H9 (cell line): Measurements from ENCODE around the gene CCDC12. TPM values are rescaled to one million over a fixed set of nuclear protein-coding genes. Genes with fewer than 3 reads are reported as not detected.

Experiments
- DNase-seq: peaks from one replicate; pipeline ENCODE4 v3.0.0-alpha.2; 2017
- H2AFZ ChIP-seq: one replicate; pipeline ENCODE4 v1.6.1; 2013; ENCODE audit warnings: mild to moderate bottlenecking, low read length, control low read depth, moderate library complexity
- H2AK5ac ChIP-seq: 2 replicates; pipeline ENCODE4 v1.6.1; 2013; ENCODE audit warnings: low read length, control low read depth, mixed read lengths; ENCODE audit not compliant: insufficient read length
- H2BK120ac ChIP-seq: one replicate; pipeline ENCODE4 v1.6.1; 2013; ENCODE audit warnings: low read depth, mild to moderate bottlenecking, low read length, control low read depth, inconsistent platforms; ENCODE audit not compliant: poor library complexity, severe bottlenecking
- H2BK12ac ChIP-seq: 2 replicates; pipeline ENCODE4 v1.6.1; 2013; ENCODE audit warnings: low read length, control low read depth, mixed read lengths, low read depth; ENCODE audit not compliant: insufficient read length
- H2BK15ac ChIP-seq: 2 replicates; pipeline ENCODE4 v1.6.1; 2013; ENCODE audit warnings: low read depth, low read length, control low read depth
- H2BK20ac ChIP-seq: one replicate; pipeline ENCODE4 v1.6.1; 2013; ENCODE audit warnings: low read depth, mild to moderate bottlenecking, low read length, control low read depth, inconsistent platforms; ENCODE audit not compliant: poor library complexity, severe bottlenecking
- H2BK5ac ChIP-seq: 2 replicates; pipeline ENCODE4 v1.6.1; 2013; ENCODE audit warnings: low read length, control low read depth, mixed read lengths; ENCODE audit not compliant: insufficient read length
- H3K14ac ChIP-seq: 2 replicates; pipeline ENCODE4 v1.6.1; 2013; ENCODE audit warnings: low read length, control low read depth; ENCODE audit not compliant: insufficient read depth
- H3K18ac ChIP-seq: 2 replicates; pipeline ENCODE4 v1.6.1; 2013; ENCODE audit warnings: low read depth, mild to moderate bottlenecking, mixed read lengths, low read length, control low read depth; ENCODE audit not compliant: insufficient read length
- H3K23ac ChIP-seq: 2 replicates; pipeline ENCODE4 v1.6.1; 2013; ENCODE audit warnings: low read length, control low read depth, mixed read lengths, low read depth; ENCODE audit not compliant: insufficient read length
- H3K23me2 ChIP-seq: 2 replicates; pipeline ENCODE4 v1.6.1; 2013; ENCODE audit warnings: low read depth, mild to moderate bottlenecking, mixed read lengths, low read length, control low read depth; ENCODE audit not compliant: insufficient read length, poor library complexity, severe bottlenecking
- H3K27ac ChIP-seq: 2 replicates; pipeline ENCODE4 v1.5.1; 2013; ENCODE audit warnings: low read length, control low read depth, mixed read lengths, low read depth; ENCODE audit not compliant: insufficient read length
- H3K27me3 ChIP-seq: 2 replicates; pipeline ENCODE4 v1.6.1; 2013; ENCODE audit warnings: low read length, control low read depth, inconsistent platforms; ENCODE audit not compliant: insufficient read depth
- H3K4ac ChIP-seq: 2 replicates; pipeline ENCODE4 v1.6.1; 2013; ENCODE audit warnings: low read depth, mild to moderate bottlenecking, control low read depth, inconsistent platforms, low read length, moderate library complexity
- H3K4me1 ChIP-seq: 2 replicates; pipeline ENCODE4 v1.6.1; 2013; ENCODE audit warnings: low read length, control low read depth, inconsistent platforms; ENCODE audit not compliant: insufficient read depth
- H3K4me2 ChIP-seq: 2 replicates; pipeline ENCODE4 v1.6.1; 2013; ENCODE audit warnings: low read length, control low read depth, mixed read lengths; ENCODE audit not compliant: insufficient read length, insufficient read depth
- H3K56ac ChIP-seq: 2 replicates; pipeline ENCODE4 v1.6.1; 2013; ENCODE audit warnings: low read depth, mild to moderate bottlenecking, mixed read lengths, low read length, control low read depth; ENCODE audit not compliant: insufficient read length
- H3K79me1 ChIP-seq: 2 replicates; pipeline ENCODE4 v1.6.1; 2013; ENCODE audit warnings: low read depth, mild to moderate bottlenecking, moderate library complexity, low read length, control low read depth, inconsistent platforms; ENCODE audit not compliant: insufficient read depth, poor library complexity, severe bottlenecking
- H3K79me2 ChIP-seq: 2 replicates; pipeline ENCODE4 v1.6.1; 2013; ENCODE audit warnings: low read length, control low read depth, inconsistent platforms; ENCODE audit not compliant: insufficient read depth
- H3K9ac ChIP-seq: 2 replicates; pipeline ENCODE4 v1.6.1; 2013; ENCODE audit warnings: low read length, control low read depth, mixed read lengths; ENCODE audit not compliant: insufficient read length; ENCODE audit errors: extremely low read depth
- H3K9me3 ChIP-seq: one replicate; pipeline ENCODE4 v1.6.1; 2013; ENCODE audit warnings: low read depth, low read length, inconsistent platforms; ENCODE audit not compliant: control insufficient read depth
- H3T11ph ChIP-seq: one replicate; pipeline ENCODE4 v1.6.1; 2013; ENCODE audit warnings: mild to moderate bottlenecking, low read length, control low read depth, inconsistent platforms
- H4K20me1 ChIP-seq: one replicate; pipeline ENCODE4 v1.6.1; 2013; ENCODE audit not compliant: control insufficient read depth, insufficient read length, insufficient read depth
- H4K5ac ChIP-seq: 2 replicates; pipeline ENCODE4 v1.6.1; 2013; ENCODE audit warnings: low read depth, mild to moderate bottlenecking, mixed read lengths, low read length, control low read depth; ENCODE audit not compliant: insufficient read length
- H4K8ac ChIP-seq: replicated peaks from 2 replicates; pipeline ENCODE4 v1.6.1; 2013; ENCODE audit warnings: low read length, control low read depth, mixed read lengths, low read depth; ENCODE audit not compliant: insufficient read length
- H4K91ac ChIP-seq: 2 replicates; pipeline ENCODE4 v1.6.1; 2013; ENCODE audit warnings: low read depth, mild to moderate bottlenecking, moderate library complexity, mixed read lengths, low read length, control low read depth; ENCODE audit not compliant: insufficient read length
- H3K27ac Mint-ChIP-seq, 3 experiments: 2 replicates in 2 of 3; 3 replicates in 1 of 3; pipeline ENCODE4 v1.8.0; 2020 to 2021; ENCODE audit warnings: mixed read lengths in 3 of 3, mild to moderate bottlenecking in 1 of 3, moderate library complexity in 1 of 3
- H3K27me3 Mint-ChIP-seq: 2 replicates; pipeline ENCODE4 v1.8.0; 2021; ENCODE audit warnings: low read depth, mild to moderate bottlenecking, moderate library complexity, mixed read lengths
- H3K36me3 Mint-ChIP-seq, 3 experiments: 2 replicates in 2 of 3; 3 replicates in 1 of 3; pipeline ENCODE4 v1.8.0; 2020 to 2021; ENCODE audit warnings: low read depth in 3 of 3, mixed read lengths in 3 of 3; ENCODE audit not compliant: insufficient read depth in 1 of 3
- H3K4me1 Mint-ChIP-seq, 2 experiments: 2 replicates each; pipeline ENCODE4 v1.8.0; 2020; ENCODE audit warnings: mixed read lengths in 2 of 2
- H3K4me3 Mint-ChIP-seq, 2 experiments: 2 replicates in 1 of 2; 3 replicates in 1 of 2; pipeline ENCODE4 v1.8.0; 2020 to 2021; ENCODE audit warnings: mild to moderate bottlenecking in 2 of 2, mixed read lengths in 2 of 2, moderate library complexity in 1 of 2
- H3K9me3 Mint-ChIP-seq, 2 experiments: 2 replicates in 1 of 2; 3 replicates in 1 of 2; pipeline ENCODE4 v1.8.0; 2020; ENCODE audit warnings: mild to moderate bottlenecking in 2 of 2, mixed read lengths in 2 of 2, moderate library complexity in 1 of 2
- WGBS: extraction: QIAGEN DNeasy Blood & Tissue Kit; methylation state at CpG from one replicate; pipeline ENCODE4 v1.1.7; 2013; ENCODE audit warnings: missing lambda C conversion rate, low lambda C conversion rate, mixed read lengths; ENCODE audit not compliant: insufficient read length; ENCODE audit errors: extremely low coverage; 5-methylcytosine and 5-hydroxymethylcytosine counted together
- total RNA-seq: library from RNA; stranded (reverse); gene quantifications from 2 replicates; pipeline ENCODE4 v1.2.1, GENCODE V29; 2021
- TF ChIP-seq, protein P1 (sequence below): fragments of 200-600 bp; sonication (generic); conservative IDR thresholded peaks from 3 replicates; pipeline ENCODE4 v1.8.0; 2021; ENCODE audit warnings: antibody characterized with exemption, mild to moderate bottlenecking

The CCDC12 gene
- total RNA-seq, 1 experiment from 2014 or later, result 54.0 TPM

GRCh38 chr3:46913644-46914043 is 62.9 kb downstream of the CCDC12 start:
- WGBS, result no CpG with 5 or more reads among the region's 8 CpGs
- no peak overlapping the region for H3K56ac ChIP-seq
- peaks cover 5 to 8% of the 10 kb centered on the region in 2 experiments; a peak in 4 of 5 replicates for H3K9me3 Mint-ChIP-seq
- no peaks in the 10 kb centered on the region for H4K20me1 ChIP-seq
- peaks cover 2% of the 10 kb centered on the region; the same call in 1 of the 2 replicates for H3K27me3 Mint-ChIP-seq
- no peak overlapping the region for H3K18ac ChIP-seq
- no peak overlapping the region for H3T11ph ChIP-seq
- H3K27ac ChIP-seq, result no peak overlapping the region
- H3K9me3 ChIP-seq, result no peaks in the 10 kb centered on the region
- H3K36me3 Mint-ChIP-seq, result peaks cover 17 to 19% (median 19%) of the 10 kb centered on the region in 3 experiments
- no peak overlapping the region for H2AFZ ChIP-seq
- H2BK5ac ChIP-seq, result no peak overlapping the region
- no peak overlapping the region for H3K4ac ChIP-seq
- H3K9ac ChIP-seq, result no peak overlapping the region
- H3K27me3 ChIP-seq, result no peaks in the 10 kb centered on the region
- TF ChIP-seq, protein P1, sequence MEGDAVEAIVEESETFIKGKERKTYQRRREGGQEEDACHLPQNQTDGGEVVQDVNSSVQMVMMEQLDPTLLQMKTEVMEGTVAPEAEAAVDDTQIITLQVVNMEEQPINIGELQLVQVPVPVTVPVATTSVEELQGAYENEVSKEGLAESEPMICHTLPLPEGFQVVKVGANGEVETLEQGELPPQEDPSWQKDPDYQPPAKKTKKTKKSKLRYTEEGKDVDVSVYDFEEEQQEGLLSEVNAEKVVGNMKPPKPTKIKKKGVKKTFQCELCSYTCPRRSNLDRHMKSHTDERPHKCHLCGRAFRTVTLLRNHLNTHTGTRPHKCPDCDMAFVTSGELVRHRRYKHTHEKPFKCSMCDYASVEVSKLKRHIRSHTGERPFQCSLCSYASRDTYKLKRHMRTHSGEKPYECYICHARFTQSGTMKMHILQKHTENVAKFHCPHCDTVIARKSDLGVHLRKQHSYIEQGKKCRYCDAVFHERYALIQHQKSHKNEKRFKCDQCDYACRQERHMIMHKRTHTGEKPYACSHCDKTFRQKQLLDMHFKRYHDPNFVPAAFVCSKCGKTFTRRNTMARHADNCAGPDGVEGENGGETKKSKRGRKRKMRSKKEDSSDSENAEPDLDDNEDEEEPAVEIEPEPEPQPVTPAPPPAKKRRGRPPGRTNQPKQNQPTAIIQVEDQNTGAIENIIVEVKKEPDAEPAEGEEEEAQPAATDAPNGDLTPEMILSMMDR, result no peak
- no peaks in the 10 kb centered on the region for H3K23me2 ChIP-seq
- H3K27ac Mint-ChIP-seq, result no peak overlapping the region
- H2BK120ac ChIP-seq, result no peak overlapping the region
- H3K23ac ChIP-seq, result no peak overlapping the region
- no peak overlapping the region for H4K5ac ChIP-seq
- H3K4me2 ChIP-seq, result no peak overlapping the region
- no peak overlapping the region for H2BK15ac ChIP-seq
- DNase-seq, result no peak
- H3K4me1 ChIP-seq, result no peaks in the 10 kb centered on the region
- peaks cover 3 to 5% of the 10 kb centered on the region in 2 experiments; a peak in 3 of 4 replicates for H3K4me1 Mint-ChIP-seq
- no peak overlapping the region for H2BK12ac ChIP-seq
- no peak overlapping the region for H4K91ac ChIP-seq
- H3K4me3 Mint-ChIP-seq, result no peak overlapping the region
- H3K79me1 ChIP-seq, result no peaks in the 10 kb centered on the region
- no peak overlapping the region for H2BK20ac ChIP-seq
- no peak overlapping the region for H4K8ac ChIP-seq
- no peak overlapping the region for H3K14ac ChIP-seq
- H2AK5ac ChIP-seq, result no peak overlapping the region
- H3K79me2 ChIP-seq, result no peaks in the 10 kb centered on the region
